Measurements from ENCODE around the gene KLHDC9. TPM values are rescaled to one million over a fixed set of nuclear protein-coding genes. Genes with fewer than 3 reads are reported as not detected.

Gene KLHDC9
- total RNA-seq, 6 experiments from 2014 or later, result 1.4 to 6.8 (median 2.9) TPM

GRCh38 chr1:161091093-161091492 is 7.1 kb upstream of the KLHDC9 start:
- H3K4me1 ChIP-seq, result no peaks in the 10 kb centered on the region
- no peaks in the 10 kb centered on the region for H3K36me3 ChIP-seq
- H3K9me3 ChIP-seq, result no peaks in the 10 kb centered on the region
- TF ChIP-seq, protein P1, sequence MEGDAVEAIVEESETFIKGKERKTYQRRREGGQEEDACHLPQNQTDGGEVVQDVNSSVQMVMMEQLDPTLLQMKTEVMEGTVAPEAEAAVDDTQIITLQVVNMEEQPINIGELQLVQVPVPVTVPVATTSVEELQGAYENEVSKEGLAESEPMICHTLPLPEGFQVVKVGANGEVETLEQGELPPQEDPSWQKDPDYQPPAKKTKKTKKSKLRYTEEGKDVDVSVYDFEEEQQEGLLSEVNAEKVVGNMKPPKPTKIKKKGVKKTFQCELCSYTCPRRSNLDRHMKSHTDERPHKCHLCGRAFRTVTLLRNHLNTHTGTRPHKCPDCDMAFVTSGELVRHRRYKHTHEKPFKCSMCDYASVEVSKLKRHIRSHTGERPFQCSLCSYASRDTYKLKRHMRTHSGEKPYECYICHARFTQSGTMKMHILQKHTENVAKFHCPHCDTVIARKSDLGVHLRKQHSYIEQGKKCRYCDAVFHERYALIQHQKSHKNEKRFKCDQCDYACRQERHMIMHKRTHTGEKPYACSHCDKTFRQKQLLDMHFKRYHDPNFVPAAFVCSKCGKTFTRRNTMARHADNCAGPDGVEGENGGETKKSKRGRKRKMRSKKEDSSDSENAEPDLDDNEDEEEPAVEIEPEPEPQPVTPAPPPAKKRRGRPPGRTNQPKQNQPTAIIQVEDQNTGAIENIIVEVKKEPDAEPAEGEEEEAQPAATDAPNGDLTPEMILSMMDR (IDR thresholded peaks at IDR 0.05), result no peak
- no peak for TF ChIP-seq POLR2A (IDR thresholded peaks at IDR 0.05)
- no peak overlapping the region for H3K4me3 ChIP-seq
- DNase-seq (no peak), ATAC-seq (peak; percentile 76 to 94 (median 81))
- no peak overlapping the region for H3K27ac ChIP-seq
- WGBS (ENCODE audit: insufficient coverage, low coverage, low lambda C conversion rate, missing lambda C conversion rate), result 22% methylated on average over 5 of the region's 5 CpGs
- H3K27me3 ChIP-seq, result no peaks in the 10 kb centered on the region
- intact Hi-C loops (cut with DNase I), result no loop called here

DNA sequence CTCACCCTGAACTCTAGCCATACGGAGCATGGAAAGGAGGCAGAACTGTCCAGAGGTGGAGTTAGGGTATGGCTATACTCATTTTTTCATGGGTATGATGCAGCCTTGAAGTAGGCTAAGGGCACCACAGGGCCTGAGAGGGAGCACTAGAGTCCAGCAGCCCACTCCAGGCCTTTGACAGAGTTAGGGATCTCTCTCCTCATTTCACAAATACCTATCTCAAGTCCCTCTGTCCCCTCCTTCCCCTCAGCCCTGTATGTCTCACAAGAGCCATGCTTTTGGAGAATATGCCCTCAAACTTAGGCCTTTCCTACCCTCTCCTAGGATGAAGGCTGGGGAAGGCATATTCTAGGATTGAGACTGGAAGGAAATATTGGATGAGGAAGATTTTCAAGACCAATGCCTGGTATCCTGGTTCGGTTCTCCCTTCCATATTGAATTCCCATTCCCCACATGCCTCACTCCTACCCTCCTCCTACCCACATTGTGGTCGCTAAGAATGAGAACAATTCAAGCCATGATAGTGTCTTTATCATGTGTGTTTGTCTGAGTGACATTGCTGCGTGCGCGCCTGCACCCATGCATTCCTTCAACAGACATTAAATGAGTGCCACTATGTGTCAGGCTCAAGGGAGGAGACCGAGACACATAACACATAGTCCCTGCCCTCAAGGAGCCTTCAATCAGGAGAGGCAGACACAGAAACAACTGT is 6.2 kb upstream of the KLHDC9 start:
- TF ChIP-seq POLR2A (IDR thresholded peaks at IDR 0.05), result no peak
- TF ChIP-seq, protein P1 (IDR thresholded peaks at IDR 0.05), result no peak
- Histone ChIP-seq H3K9me3 (no peaks in the 10 kb centered on the region), H3K36me3 (no peaks in the 10 kb centered on the region), H3K4me1 (no peaks in the 10 kb centered on the region), H3K4me3 (no peak overlapping the region), H3K27ac (no peak overlapping the region), H3K27me3 (no peaks in the 10 kb centered on the region)
- intact Hi-C loops (cut with DNase I), result no loop called here
- DNase-seq (no peak), ATAC-seq (no peak)
- WGBS (ENCODE audit: insufficient coverage, low coverage, low lambda C conversion rate, missing lambda C conversion rate), result 97% methylated on average over 4 of the region's 7 CpGs

GRCh38 chr1:161092621-161093028 is 5.5 kb upstream of the KLHDC9 start:
- no peak for DNase-seq
- Histone ChIP-seq H3K4me3 (no peak overlapping the region), H3K27me3 (no peaks in the 10 kb centered on the region), H3K4me1 (peaks cover 0 to 4% (median under 1%) of the 10 kb centered on the region in 4 donors), H3K27ac (no peak overlapping the region), H3K9me3 (no peaks in the 10 kb centered on the region), H3K36me3 (no peaks in the 10 kb centered on the region)
- 75% methylated on average over 2 of the region's 3 CpGs for WGBS (ENCODE audit: insufficient coverage, low coverage, low lambda C conversion rate, missing lambda C conversion rate)
- intact Hi-C loops (cut with DNase I), result no loop called here
- TF ChIP-seq, protein P1 (IDR thresholded peaks at IDR 0.05), result no peak
- TF ChIP-seq POLR2A (IDR thresholded peaks at IDR 0.05), result no peak
- no peak for ATAC-seq

- intact Hi-C loops (cut with DNase I), result no loop called here
- no peak for ATAC-seq
Observed at GRCh38 chr1:161094481-161094880, 3.7 kb upstream of the KLHDC9 start.

More at GRCh38 chr1:161094481-161094880, 3.7 kb upstream of the KLHDC9 start:
- DNase-seq, result no peak
- Histone ChIP-seq H3K36me3 (no peaks in the 10 kb centered on the region), H3K27me3 (no peaks in the 10 kb centered on the region), H3K4me3 (no peak overlapping the region), H3K9me3 (no peaks in the 10 kb centered on the region), H3K4me1 (peaks cover 0 to 11% (median 2%) of the 10 kb centered on the region in 4 donors), H3K27ac (no peak overlapping the region)
- 96% methylated on average over 12 of the region's 14 CpGs for WGBS (ENCODE audit: insufficient coverage, low coverage, low lambda C conversion rate, missing lambda C conversion rate)
- TF ChIP-seq POLR2A (IDR thresholded peaks at IDR 0.05), result no peak
- TF ChIP-seq, protein P1 (IDR thresholded peaks at IDR 0.05), result no peak

Measured in right lobe of liver (tissue), 6 donors.